Bronchial epithelial cell (primary cell): ENCODE results near the gene ZBP1. TPM values are rescaled to one million over a fixed set of nuclear protein-coding genes. Genes with fewer than 3 reads are reported as not detected.

Source experiments
- DNase-seq: peaks from one replicate; pipeline ENCODE4 v3.0.0-alpha.2; 2010; ENCODE audit warnings: low read depth
- FAIRE-seq: peaks from 2 replicates; lab custom pipeline; 2011; peaks lifted over from hg19 to GRCh38; lab: Jason Lieb, UNC
- H3K27me3 ChIP-seq: 2 replicates; pipeline ENCODE4 v1.5.1; 2011; ENCODE audit warnings: low read length; ENCODE audit not compliant: control insufficient read depth, insufficient read depth
- H3K36me3 ChIP-seq: 2 replicates; pipeline ENCODE4 v1.5.1; 2011; ENCODE audit warnings: low read length; ENCODE audit not compliant: control insufficient read depth, insufficient read depth
- H3K4me3 ChIP-seq: 2 replicates; pipeline ENCODE4 v1.5.1; 2011; ENCODE audit warnings: mild to moderate bottlenecking, low read depth, low read length, control low read depth
- CTCF ChIP-seq: IDR thresholded peaks from 2 replicates; pipeline ENCODE4 v1.5.1; 2011; ENCODE audit warnings: mild to moderate bottlenecking, moderate library complexity, low read length, control low read depth, inconsistent platforms; ENCODE audit not compliant: insufficient read depth, severe bottlenecking
- total RNA-seq: library from RNA; depleted of rRNA; stranded (reverse); fragments of >200 nt; gene quantifications from 2 replicates; pipeline ENCODE4 v1.2.1, GENCODE V29; 2014

The ZBP1 gene
- total RNA-seq, 1 donor from 2014 or later: not detected

DNA sequence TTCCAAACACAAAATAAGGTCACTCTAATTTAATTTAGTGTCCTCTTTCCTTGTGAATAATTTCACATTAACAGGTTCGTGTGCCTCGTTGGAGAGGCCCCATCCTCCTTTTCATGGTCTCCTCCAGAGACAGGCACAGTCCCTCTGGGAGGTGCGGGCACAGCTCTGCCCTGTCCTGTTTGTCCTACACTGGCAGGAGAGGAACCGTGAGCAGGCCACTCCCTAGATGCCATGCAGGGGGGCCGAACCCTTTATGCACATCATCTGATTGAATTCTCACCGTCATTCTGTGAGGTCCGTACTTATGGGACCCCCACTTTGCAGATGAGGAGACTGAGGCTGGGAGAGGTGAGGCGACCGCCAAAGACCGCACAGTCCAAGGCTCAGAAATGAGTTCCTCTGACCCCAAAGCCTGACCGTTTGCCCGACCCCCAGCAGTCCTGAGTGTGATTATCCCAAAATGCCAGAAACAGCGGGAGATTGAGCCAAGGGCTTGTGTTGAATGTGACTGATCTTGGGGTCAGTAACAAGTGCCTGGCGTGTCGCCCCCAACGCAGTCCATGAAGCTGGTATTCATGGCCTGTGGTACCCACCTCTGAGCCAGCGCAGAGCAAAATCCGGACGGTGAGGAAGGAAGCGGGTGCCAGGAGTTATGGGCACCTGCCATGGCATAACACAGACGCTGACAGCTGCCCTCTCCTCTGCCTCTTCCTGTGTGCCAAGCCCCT, 46.0 kb upstream of the ZBP1 start:
- DNase-seq (no peak), FAIRE-seq (no peak)
- TF ChIP-seq CTCF: no peak
- peaks cover 14% of the 10 kb centered on the region for H3K36me3 ChIP-seq
- no peaks in the 10 kb centered on the region for H3K27me3 ChIP-seq
- H3K4me3 ChIP-seq: no peak overlapping the region

GRCh38 chr20:57665589-57665971, 45.4 kb upstream of the ZBP1 start:
- Histone ChIP-seq H3K36me3 (peaks cover 14% of the 10 kb centered on the region), H3K27me3 (no peaks in the 10 kb centered on the region), H3K4me3 (no peak overlapping the region)
- DNase-seq (no peak), FAIRE-seq (no peak)
- TF ChIP-seq CTCF: no peak

GRCh38 chr20:57664924-57665588, 44.8 kb upstream of the ZBP1 start:
- no peaks in the 10 kb centered on the region for H3K27me3 ChIP-seq
- FAIRE-seq: no peak
- H3K4me3 ChIP-seq: no peak overlapping the region
- peaks cover 16% of the 10 kb centered on the region for H3K36me3 ChIP-seq
- TF ChIP-seq CTCF: no peak
- no peak for DNase-seq

DNA sequence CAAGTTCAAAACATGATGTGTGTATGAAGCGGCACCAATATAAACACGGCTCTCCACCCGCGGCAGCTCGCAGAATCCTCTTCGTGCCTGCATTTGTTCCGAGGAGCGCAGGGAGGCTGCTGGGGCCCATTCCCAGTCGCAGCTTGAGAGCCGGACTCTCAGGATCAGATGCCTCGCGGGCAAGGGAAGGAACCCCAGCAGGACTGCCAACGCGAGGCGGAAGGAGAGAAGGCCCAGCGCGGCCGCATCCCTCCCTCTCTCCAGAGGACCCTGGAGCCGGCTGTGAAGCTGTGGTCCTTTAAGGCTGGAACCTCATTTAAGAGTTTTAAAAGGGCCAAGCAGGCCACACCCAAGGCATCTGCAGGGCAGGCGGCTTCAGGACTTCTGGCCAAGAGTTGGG, 44.2 kb upstream of the ZBP1 start:
- no peak for TF ChIP-seq CTCF
- peaks cover 20% of the 10 kb centered on the region for H3K36me3 ChIP-seq
- DNase-seq: no peak
- H3K27me3 ChIP-seq: no peaks in the 10 kb centered on the region
- FAIRE-seq: no peak
- H3K4me3 ChIP-seq: no peak overlapping the region

GRCh38 chr20:57663681-57664451, 43.6 kb upstream of the ZBP1 start:
- Histone ChIP-seq H3K27me3 (no peaks in the 10 kb centered on the region), H3K4me3 (no peak overlapping the region), H3K36me3 (peaks cover 26% of the 10 kb centered on the region)
- TF ChIP-seq CTCF: no peak
- no peak for DNase-seq
- FAIRE-seq: no peak
